ENCODE data around the gene SHISAL1. TPM values are rescaled to one million over a fixed set of nuclear protein-coding genes. Genes with fewer than 3 reads are reported as not detected.

The SHISAL1 gene
- total RNA-seq, 1 donor from 2014 or later = 7.5 TPM

- Mint-ChIP-seq H3K27me3 (ENCODE audit: low read depth) (peaks cover 29% of the 10 kb centered on the region), H3K36me3 (ENCODE audit: low read depth) (no peaks in the 10 kb centered on the region), H3K27ac (ENCODE audit: unreplicated experiment) (no peak overlapping the region), H3K4me3 (ENCODE audit: unreplicated experiment) (no peak overlapping the region), H3K4me1 (ENCODE audit: low read depth) (peaks cover 9% of the 10 kb centered on the region), H3K9me3 (ENCODE audit: low read depth) (no peaks in the 10 kb centered on the region)
- no peak for DNase-seq (ENCODE audit: low spot score)
- TF ChIP-seq CTCF (IDR thresholded peaks at IDR 0.05) = no peak
Observed at GRCh38 chr22:44196731-44197131, 116.0 kb downstream of the SHISAL1 start.

GRCh38 chr22:44196241-44196640 lies 116.5 kb downstream of the SHISAL1 start:
- peaks cover 29% of the 10 kb centered on the region for H3K27me3 Mint-ChIP-seq (ENCODE audit: low read depth)
- no peak overlapping the region for H3K27ac Mint-ChIP-seq (ENCODE audit: unreplicated experiment)
- no peak for TF ChIP-seq CTCF (IDR thresholded peaks at IDR 0.05)
- no peaks in the 10 kb centered on the region for H3K9me3 Mint-ChIP-seq (ENCODE audit: low read depth)
- peaks cover 6% of the 10 kb centered on the region for H3K4me1 Mint-ChIP-seq (ENCODE audit: low read depth)
- H3K36me3 Mint-ChIP-seq (ENCODE audit: low read depth) = no peaks in the 10 kb centered on the region
- no peak for DNase-seq (ENCODE audit: low spot score)
- H3K4me3 Mint-ChIP-seq (ENCODE audit: unreplicated experiment) = no peak overlapping the region

- no peaks in the 10 kb centered on the region for H3K36me3 Mint-ChIP-seq (ENCODE audit: low read depth)
- no peak for DNase-seq (ENCODE audit: low spot score)
- no peak overlapping the region for H3K27ac Mint-ChIP-seq (ENCODE audit: unreplicated experiment)
- peaks cover 29% of the 10 kb centered on the region for H3K27me3 Mint-ChIP-seq (ENCODE audit: low read depth)
- H3K4me3 Mint-ChIP-seq (ENCODE audit: unreplicated experiment) = no peak overlapping the region
- H3K4me1 Mint-ChIP-seq (ENCODE audit: low read depth) = no peaks in the 10 kb centered on the region
- no peaks in the 10 kb centered on the region for H3K9me3 Mint-ChIP-seq (ENCODE audit: low read depth)
- TF ChIP-seq CTCF (IDR thresholded peaks at IDR 0.05) = no peak
Observed at GRCh38 chr22:44195189-44195871, 117.4 kb downstream of the SHISAL1 start.

- no peak for TF ChIP-seq CTCF (IDR thresholded peaks at IDR 0.05)
- Mint-ChIP-seq H3K27ac (ENCODE audit: unreplicated experiment) (no peak overlapping the region), H3K9me3 (ENCODE audit: low read depth) (no peaks in the 10 kb centered on the region), H3K4me1 (ENCODE audit: low read depth) (no peaks in the 10 kb centered on the region), H3K4me3 (ENCODE audit: unreplicated experiment) (no peak overlapping the region), H3K27me3 (ENCODE audit: low read depth) (peaks cover 32% of the 10 kb centered on the region), H3K36me3 (ENCODE audit: low read depth) (no peaks in the 10 kb centered on the region)
- no peak for DNase-seq (ENCODE audit: low spot score)
Observed at GRCh38 chr22:44194569-44194968, 118.2 kb downstream of the SHISAL1 start.

Other genes starting within 250 kb of the SHISAL1 start
- 0.15 to 0.27 TPM in 2 of 3 replicates, not detected in the other for gene PARVG, start 132.0 kb downstream of the SHISAL1 start, total RNA-seq
- 31.1 to 37.3 TPM (median 32.0 TPM) in 3 replicates for gene RTL6, start 185.3 kb upstream of the SHISAL1 start, total RNA-seq